Tibial artery (tissue), 4 donors: Measurements from ENCODE around the gene ELOVL6.
"Not testable (repeated sequence)": the region's sequence is repeated elsewhere in the genome, so short reads cannot be mapped to it uniquely, and the experiment has no call there.

Source experiments
- DNase-seq, 2 donors: peaks; one replicate each; pipeline ENCODE4 v3.0.0-alpha.2; 2019
- H3K27ac ChIP-seq, 2 donors: fragments of 200-600 bp; sonication (generic) in 1 of 2; 1 replicate in 1 of 2; 2 replicates in 1 of 2; pipeline ENCODE4 v1.5.1; 2018 to 2019; ENCODE audit warnings: mild to moderate bottlenecking in 1 of 2
- H3K27me3 ChIP-seq, 2 donors: fragments of 200-600 bp; sonication (generic) in 1 of 2; one replicate each; pipeline versions ENCODE4 v1.5.1 to v1.6.0; 2016 to 2019
- H3K36me3 ChIP-seq, 3 donors: fragments of 200-600 bp; sonication (generic) in 2 of 3; one replicate each; pipeline ENCODE4 v1.5.1; 2016 to 2019; ENCODE audit warnings: mild to moderate bottlenecking in 2 of 3
- H3K4me1 ChIP-seq, 4 donors: fragments of 200-600 bp; sonication (generic) in 2 of 4; 1 replicate in 3 of 4; 2 replicates in 1 of 4; pipeline ENCODE4 v1.5.1; 2016 to 2019
- H3K4me3 ChIP-seq, 2 donors: fragments of 200-600 bp; sonication (generic) in 1 of 2; 1 replicate in 1 of 2; 2 replicates in 1 of 2; pipeline ENCODE4 v1.5.1; 2018 to 2019; ENCODE audit warnings: mild to moderate bottlenecking in 2 of 2
- H3K9me3 ChIP-seq, 3 donors: fragments of 200-600 bp; sonication (generic) in 1 of 3; one replicate each; pipeline ENCODE4 v1.5.1; 2016 to 2019
- intact Hi-C: fragments of 100-400 bp; cut with DNase I; formaldehyde crosslinking; loops from one replicate; pipeline ENCODE4 v1.15.0; 2023; ENCODE audit warnings: low total_unique reads
- TF ChIP-seq, protein P1 (sequence below), 2 experiments: fragments of 200-600 bp in 1 of 2; fragments of 450-650 bp in 1 of 2; IDR thresholded peaks; one replicate each; pipeline ENCODE4 v1.5.1; 2017 to 2019; ENCODE audit warnings: antibody characterized with exemption in 2 of 2, mild to moderate bottlenecking in 1 of 2, moderate library complexity in 1 of 2

The ELOVL6 gene

DNA sequence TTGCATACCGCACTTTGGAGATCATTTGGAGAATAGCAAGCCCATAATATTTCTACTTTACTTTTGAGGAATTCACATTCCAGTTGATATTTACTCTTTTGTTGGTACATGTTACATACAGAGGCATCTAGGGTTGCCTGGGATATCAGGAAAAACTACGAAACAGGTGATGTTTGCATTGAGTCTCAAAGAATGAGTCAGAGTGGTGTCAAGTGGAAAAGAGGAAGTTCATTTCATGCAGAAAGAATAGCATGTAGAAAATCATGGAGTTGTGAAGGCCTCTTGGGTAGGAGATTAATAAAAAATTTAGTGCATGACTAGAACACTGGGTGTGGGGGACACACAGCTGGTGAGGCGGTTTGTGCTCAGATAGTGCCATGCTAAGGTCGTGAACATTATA, 33.5 kb upstream of the ELOVL6 start:
- TF ChIP-seq, protein P1, sequence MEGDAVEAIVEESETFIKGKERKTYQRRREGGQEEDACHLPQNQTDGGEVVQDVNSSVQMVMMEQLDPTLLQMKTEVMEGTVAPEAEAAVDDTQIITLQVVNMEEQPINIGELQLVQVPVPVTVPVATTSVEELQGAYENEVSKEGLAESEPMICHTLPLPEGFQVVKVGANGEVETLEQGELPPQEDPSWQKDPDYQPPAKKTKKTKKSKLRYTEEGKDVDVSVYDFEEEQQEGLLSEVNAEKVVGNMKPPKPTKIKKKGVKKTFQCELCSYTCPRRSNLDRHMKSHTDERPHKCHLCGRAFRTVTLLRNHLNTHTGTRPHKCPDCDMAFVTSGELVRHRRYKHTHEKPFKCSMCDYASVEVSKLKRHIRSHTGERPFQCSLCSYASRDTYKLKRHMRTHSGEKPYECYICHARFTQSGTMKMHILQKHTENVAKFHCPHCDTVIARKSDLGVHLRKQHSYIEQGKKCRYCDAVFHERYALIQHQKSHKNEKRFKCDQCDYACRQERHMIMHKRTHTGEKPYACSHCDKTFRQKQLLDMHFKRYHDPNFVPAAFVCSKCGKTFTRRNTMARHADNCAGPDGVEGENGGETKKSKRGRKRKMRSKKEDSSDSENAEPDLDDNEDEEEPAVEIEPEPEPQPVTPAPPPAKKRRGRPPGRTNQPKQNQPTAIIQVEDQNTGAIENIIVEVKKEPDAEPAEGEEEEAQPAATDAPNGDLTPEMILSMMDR (IDR thresholded peaks at IDR 0.05), result no peak
- Histone ChIP-seq H3K27me3 (no peaks in the 10 kb centered on the region), H3K27ac (no peak overlapping the region), H3K36me3 (no peaks in the 10 kb centered on the region), H3K4me3 (no peak overlapping the region), H3K9me3 (no peaks in the 10 kb centered on the region), H3K4me1 (no peaks in the 10 kb centered on the region)
- DNase-seq, result no peak
- intact Hi-C loops, result no loop called here

DNA sequence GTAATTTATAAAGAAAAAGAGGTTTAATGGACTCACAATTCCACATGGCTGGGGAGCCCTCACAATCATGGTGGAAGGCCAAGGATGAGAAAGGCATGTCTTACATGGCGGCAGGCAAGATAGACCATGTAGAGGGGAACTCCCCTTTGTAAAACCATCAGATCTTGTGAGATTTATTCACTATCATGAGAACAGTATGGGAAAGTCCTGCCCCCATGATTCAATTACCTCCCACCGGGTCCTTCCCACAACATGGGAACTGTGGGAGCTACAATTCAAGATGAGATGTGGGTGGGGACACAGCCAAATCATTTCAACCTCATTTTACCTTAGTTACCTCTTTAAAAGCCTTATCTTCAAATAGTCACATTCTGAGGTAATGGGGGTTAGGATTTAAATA, 30.9 kb upstream of the ELOVL6 start:
- no peak for DNase-seq
- H3K27me3 ChIP-seq, result no peaks in the 10 kb centered on the region
- H3K36me3 ChIP-seq, result no peaks in the 10 kb centered on the region
- no peak overlapping the region for H3K27ac ChIP-seq
- TF ChIP-seq, protein P1 (IDR thresholded peaks at IDR 0.05), result no peak
- no peaks in the 10 kb centered on the region for H3K4me1 ChIP-seq
- intact Hi-C loops, result no loop called here
- no peak overlapping the region for H3K4me3 ChIP-seq
- H3K9me3 ChIP-seq, result no peaks in the 10 kb centered on the region

DNA sequence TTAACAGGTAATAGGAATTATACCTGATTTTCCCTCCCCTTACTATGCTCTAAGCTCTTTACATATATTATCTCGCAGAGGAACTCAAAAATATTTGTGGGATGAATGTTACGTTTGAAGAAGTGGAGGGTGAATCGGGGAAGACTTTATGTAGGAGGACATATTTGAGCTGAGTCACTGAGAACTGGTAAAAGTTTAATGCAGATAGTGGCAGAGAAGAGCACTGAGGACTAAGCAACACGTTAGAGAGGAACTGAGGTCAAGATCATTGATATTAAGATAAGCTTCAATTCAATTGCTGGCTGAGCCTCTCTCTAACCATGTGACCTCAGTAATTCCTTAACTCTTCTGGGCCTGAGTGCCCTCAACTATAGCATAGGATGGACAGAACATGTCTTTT, 26.4 kb upstream of the ELOVL6 start:
- no peak for DNase-seq
- H3K27me3 ChIP-seq, result no peaks in the 10 kb centered on the region
- H3K27ac ChIP-seq, result no peak overlapping the region
- H3K36me3 ChIP-seq, result no peaks in the 10 kb centered on the region
- intact Hi-C loops, result no loop called here
- no peak overlapping the region for H3K4me3 ChIP-seq
- TF ChIP-seq, protein P1 (IDR thresholded peaks at IDR 0.05), result no peak
- H3K4me1 ChIP-seq, result no peaks in the 10 kb centered on the region
- H3K9me3 ChIP-seq, result no peaks in the 10 kb centered on the region

DNA sequence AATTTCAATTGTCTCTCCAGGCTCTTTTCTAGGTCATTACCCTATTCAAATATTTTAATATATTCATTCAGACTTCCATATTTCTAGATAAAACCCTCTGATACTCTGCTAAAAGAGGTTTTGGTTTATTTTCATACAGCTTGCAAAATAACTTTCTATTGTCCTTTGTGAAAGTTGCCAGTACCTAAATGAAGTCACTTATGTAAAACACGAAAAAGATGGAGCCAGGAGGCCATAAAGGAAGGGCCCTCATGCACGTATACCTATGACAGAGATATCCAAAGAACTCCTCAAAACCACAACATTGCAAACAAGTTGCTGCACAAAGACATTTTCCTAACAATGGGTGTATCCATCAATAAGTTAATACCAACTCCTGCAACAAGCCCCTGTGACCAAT, 25.7 kb upstream of the ELOVL6 start:
- no peak overlapping the region for H3K27ac ChIP-seq
- TF ChIP-seq, protein P1 (IDR thresholded peaks at IDR 0.05), result no peak
- H3K36me3 ChIP-seq, result no peaks in the 10 kb centered on the region
- no peaks in the 10 kb centered on the region for H3K27me3 ChIP-seq
- intact Hi-C loops, result no loop called here
- H3K4me3 ChIP-seq, result no peak overlapping the region
- DNase-seq, result no peak
- H3K9me3 ChIP-seq, result no peaks in the 10 kb centered on the region
- no peaks in the 10 kb centered on the region for H3K4me1 ChIP-seq

DNA sequence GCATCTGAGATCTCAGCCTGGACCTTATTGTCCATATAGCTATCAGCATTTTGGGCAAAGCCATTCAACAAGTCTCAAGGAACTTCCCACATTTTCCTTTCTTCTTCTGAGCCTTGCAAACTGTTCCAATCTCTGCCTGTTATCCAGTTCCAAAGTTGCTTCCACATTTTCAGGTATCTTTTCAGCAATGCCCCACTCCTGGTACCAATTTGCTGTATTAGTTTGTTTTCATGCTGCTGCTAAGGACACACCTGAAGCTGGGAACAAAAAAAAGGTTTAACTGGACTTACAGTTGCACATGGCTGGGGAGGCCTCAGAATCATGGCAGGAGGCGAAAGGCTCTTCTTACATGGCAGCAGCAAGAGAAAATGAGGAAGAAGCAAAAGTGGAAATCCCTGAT, 20.5 kb upstream of the ELOVL6 start:
- intact Hi-C loops, H3K9me3 ChIP-seq, DNase-seq, H3K27me3 ChIP-seq, H3K27ac ChIP-seq, H3K4me3 ChIP-seq, H3K36me3 ChIP-seq, H3K4me1 ChIP-seq: not testable (repeated sequence)

DNA sequence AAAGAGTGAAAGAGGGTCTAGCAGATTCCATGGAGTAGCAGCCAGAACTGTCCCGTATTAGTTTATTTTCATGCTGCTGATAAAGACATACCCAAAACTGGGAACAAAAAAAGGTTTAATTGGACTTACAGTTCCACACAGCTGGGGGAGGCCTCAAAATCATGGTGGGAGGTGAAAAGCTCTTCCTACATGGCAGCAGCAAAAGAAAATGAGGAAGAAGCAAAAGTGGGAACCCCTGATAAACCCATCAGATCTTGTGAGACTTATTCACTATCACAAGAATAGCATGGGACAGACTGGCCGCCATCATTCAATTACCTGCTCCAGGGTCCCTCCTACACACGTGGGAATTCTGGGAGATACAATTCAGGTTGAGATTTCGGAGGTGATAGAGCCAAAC, 18.8 kb upstream of the ELOVL6 start:
- H3K27me3 ChIP-seq, H3K36me3 ChIP-seq, H3K4me1 ChIP-seq, intact Hi-C loops, H3K4me3 ChIP-seq, H3K9me3 ChIP-seq, DNase-seq, H3K27ac ChIP-seq: not testable (repeated sequence)

DNA sequence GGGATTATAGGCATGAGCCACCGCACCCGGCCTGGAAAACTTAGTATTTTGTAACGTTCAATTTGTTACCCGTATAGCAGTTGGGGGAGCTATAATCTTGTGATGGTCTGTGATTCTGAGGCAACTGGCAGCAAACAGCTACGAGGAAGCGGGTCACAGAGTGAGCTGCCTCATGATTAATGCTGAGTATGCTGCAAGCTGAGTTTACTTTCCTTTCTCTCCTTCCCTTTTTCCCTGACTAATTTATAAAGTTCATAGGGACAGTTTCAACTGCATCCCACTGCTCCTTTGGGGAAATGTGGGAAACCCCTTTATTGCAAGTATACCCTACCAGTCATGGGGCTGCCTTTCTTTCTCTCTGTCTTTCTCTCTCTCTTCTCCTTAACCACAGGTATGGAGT, 17.7 kb upstream of the ELOVL6 start:
- Histone ChIP-seq H3K27ac (no peak overlapping the region), H3K27me3 (no peaks in the 10 kb centered on the region), H3K4me1 (no peaks in the 10 kb centered on the region), H3K4me3 (no peak overlapping the region), H3K36me3 (no peaks in the 10 kb centered on the region), H3K9me3 (peaks cover 0 to 8% (median 4%) of the 10 kb centered on the region in 3 donors)
- DNase-seq, result no peak
- intact Hi-C loops, result no loop called here
- TF ChIP-seq, protein P1 (IDR thresholded peaks at IDR 0.05), result no peak
